ENCODE data around the gene OR10G3. TPM values are rescaled to one million over a fixed set of nuclear protein-coding genes. Genes with fewer than 3 reads are reported as not detected.

Gene OR10G3, protein sequence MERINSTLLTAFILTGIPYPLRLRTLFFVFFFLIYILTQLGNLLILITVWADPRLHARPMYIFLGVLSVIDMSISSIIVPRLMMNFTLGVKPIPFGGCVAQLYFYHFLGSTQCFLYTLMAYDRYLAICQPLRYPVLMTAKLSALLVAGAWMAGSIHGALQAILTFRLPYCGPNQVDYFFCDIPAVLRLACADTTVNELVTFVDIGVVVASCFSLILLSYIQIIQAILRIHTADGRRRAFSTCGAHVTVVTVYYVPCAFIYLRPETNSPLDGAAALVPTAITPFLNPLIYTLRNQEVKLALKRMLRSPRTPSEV
- not detected for total RNA-seq

DNA sequence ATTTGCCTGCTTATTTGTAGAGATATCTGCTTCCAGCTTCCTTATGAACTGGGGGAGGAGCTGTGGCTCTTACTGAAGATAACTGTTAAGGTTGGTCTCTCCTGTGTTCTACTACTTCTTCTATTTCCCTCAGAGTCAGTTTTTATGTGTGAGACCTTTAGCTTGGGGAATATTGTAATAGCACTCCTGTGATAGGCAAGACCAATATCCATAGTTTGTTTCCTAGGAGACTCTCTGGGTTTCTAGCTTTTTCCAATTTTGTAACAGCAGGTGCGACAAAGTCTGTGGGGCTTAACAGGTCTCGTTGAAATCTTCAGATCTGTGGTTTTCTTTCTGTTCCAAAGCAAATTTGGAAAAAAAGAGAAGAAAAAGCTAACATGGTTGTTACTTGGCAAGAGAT, at the start of gene OR10G3:
Gene OR10G3, minus strand, starts transcription at position 101 of the 400 bp plus-strand sequence. CDS start 9,332 bp downstream, outside the sequence.
- Histone ChIP-seq H3K36me3 (no peaks in the 10 kb centered on the region), H3K27me3 (no peaks in the 10 kb centered on the region), H3K9me3 (no peaks in the 10 kb centered on the region), H3K4me3 (no peak within 1 kb of the TSS), H3K4me1 (no peaks in the 10 kb centered on the region), H3K27ac (replicated peaks in 1 of 4) (no peak within 1 kb of the TSS)
- TF ChIP-seq, protein P1, sequence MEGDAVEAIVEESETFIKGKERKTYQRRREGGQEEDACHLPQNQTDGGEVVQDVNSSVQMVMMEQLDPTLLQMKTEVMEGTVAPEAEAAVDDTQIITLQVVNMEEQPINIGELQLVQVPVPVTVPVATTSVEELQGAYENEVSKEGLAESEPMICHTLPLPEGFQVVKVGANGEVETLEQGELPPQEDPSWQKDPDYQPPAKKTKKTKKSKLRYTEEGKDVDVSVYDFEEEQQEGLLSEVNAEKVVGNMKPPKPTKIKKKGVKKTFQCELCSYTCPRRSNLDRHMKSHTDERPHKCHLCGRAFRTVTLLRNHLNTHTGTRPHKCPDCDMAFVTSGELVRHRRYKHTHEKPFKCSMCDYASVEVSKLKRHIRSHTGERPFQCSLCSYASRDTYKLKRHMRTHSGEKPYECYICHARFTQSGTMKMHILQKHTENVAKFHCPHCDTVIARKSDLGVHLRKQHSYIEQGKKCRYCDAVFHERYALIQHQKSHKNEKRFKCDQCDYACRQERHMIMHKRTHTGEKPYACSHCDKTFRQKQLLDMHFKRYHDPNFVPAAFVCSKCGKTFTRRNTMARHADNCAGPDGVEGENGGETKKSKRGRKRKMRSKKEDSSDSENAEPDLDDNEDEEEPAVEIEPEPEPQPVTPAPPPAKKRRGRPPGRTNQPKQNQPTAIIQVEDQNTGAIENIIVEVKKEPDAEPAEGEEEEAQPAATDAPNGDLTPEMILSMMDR (IDR thresholded peaks at IDR 0.05): no peak
- TF ChIP-seq EP300 (IDR thresholded peaks at IDR 0.05): no peak
- DNase-seq (ENCODE audit: extremely low spot score): no peak
- WGBS: 82% methylated on average over 2 of the region's 2 CpGs
- intact Hi-C loops (cut with DNase I): no loop called here

DNA sequence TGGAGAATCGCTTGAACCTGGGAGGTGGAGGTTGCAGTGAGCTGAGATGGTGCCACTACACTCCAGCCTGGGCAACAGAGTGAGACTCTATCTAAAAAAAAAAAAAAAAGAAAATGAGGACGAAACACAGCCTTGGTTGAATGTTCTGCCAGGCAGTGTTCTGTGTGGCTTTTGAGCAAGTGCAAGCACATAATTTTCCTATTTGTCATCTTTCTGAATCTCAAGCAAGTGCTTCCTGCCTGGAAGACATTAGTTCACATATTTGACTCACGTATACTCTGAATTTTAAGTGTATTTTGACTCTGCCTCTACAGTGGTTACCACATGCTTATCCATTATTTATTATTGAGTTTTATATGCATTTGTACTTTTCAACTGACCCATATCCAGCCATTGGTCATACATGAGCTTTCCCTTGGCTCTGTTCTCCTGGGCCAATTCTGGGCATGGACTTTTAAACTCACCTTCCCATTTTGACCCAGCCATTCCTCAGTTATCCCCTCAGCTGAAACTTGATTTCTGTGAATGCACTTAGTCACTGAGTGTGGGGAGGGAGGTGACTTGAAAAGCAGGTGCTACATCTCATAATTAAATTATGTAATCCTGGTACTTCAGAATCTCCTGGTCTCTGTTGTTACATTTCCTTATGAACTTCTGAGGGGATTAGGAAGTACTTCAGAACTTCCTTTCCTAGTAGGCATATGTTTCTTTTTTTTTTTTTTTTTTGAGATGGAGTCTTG, 46.8 kb upstream of the OR10G3 start:
- H3K4me1 ChIP-seq: no peaks in the 10 kb centered on the region
- no peak for DNase-seq (ENCODE audit: extremely low spot score)
- TF ChIP-seq POLR2AphosphoS5 (IDR thresholded peaks at IDR 0.05) (no peak), POLR2A (IDR thresholded peaks at IDR 0.05; ENCODE audit: low read depth) (no peak), EP300 (IDR thresholded peaks at IDR 0.05) (no peak)
- TF ChIP-seq, protein P1 (IDR thresholded peaks at IDR 0.05): no peak
- WGBS: 70% methylated on average over 3 of the region's 3 CpGs
- intact Hi-C loops (cut with DNase I): no loop called here
- no peaks in the 10 kb centered on the region for H3K36me3 ChIP-seq
- no peaks in the 10 kb centered on the region for H3K9me3 ChIP-seq
- no peaks in the 10 kb centered on the region for H3K27me3 ChIP-seq
- no peak overlapping the region for H3K27ac ChIP-seq (replicated peaks in 1 of 4)
- no peak overlapping the region for H3K4me3 ChIP-seq

DNA sequence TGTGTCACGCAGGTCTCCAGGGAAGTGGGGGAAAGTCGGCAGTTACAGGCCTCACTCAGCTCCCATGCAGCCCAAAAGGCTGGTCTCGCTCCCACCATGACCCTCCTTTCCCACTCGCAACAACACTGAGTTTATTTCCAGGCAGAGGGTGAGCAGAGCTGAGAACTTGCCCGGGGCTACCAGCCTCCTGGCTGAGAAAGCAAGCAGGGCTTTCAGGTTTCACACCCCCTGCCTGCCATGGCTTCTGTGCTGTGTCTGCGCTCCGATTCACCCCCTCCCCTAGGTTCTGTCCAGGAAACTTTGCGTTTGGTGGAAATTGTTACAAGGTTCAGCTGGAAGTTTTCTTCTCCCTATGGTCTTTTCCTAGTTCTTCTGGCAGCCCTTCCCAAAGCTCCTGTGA, 37.7 kb upstream of the OR10G3 start:
- TF ChIP-seq POLR2AphosphoS5 (IDR thresholded peaks at IDR 0.05): no peak
- TF ChIP-seq, protein P1 (IDR thresholded peaks at IDR 0.05): no peak
- no peak for TF ChIP-seq EP300 (IDR thresholded peaks at IDR 0.05)
- TF ChIP-seq POLR2A (IDR thresholded peaks at IDR 0.05; ENCODE audit: low read depth): no peak
- Histone ChIP-seq H3K36me3 (no peaks in the 10 kb centered on the region), H3K4me1 (no peaks in the 10 kb centered on the region), H3K9me3 (no peaks in the 10 kb centered on the region), H3K4me3 (no peak overlapping the region), H3K27me3 (peaks cover 0 to 10% (median 0%) of the 10 kb centered on the region in 4 donors), H3K27ac (replicated peaks in 1 of 4) (no peak overlapping the region)
- intact Hi-C loops (cut with DNase I): no loop called here
- no peak for DNase-seq (ENCODE audit: extremely low spot score)
- WGBS: 64% methylated on average over 7 of the region's 8 CpGs

DNA sequence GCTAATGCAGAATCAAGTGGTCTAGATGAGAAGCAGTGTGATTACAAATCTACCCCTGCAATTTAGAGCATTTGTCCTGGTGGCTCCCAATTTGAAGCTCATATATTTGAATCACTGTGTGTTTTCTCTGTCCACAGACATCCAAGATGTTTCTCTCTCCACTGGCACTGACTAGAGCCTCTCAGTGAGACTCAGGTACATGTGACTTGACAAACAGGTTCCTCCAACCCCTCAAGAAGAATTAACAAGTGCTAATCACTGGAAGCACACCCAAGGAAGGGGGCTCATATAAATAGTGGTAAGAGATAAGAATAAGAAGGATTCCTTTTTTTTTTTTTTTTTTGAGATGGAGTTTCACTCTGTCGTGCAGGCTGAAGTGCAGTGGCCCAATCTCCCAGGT, 34.4 kb upstream of the OR10G3 start:
- WGBS: 50% methylated on average over 1 of the region's 1 CpG
- intact Hi-C loops (cut with DNase I): no loop called here
- no peak for TF ChIP-seq EP300 (IDR thresholded peaks at IDR 0.05)
- TF ChIP-seq, protein P1 (IDR thresholded peaks at IDR 0.05): no peak
- TF ChIP-seq POLR2A (IDR thresholded peaks at IDR 0.05; ENCODE audit: low read depth): no peak
- TF ChIP-seq POLR2AphosphoS5 (IDR thresholded peaks at IDR 0.05): no peak
- Histone ChIP-seq H3K27me3 (peaks cover 0 to 10% (median 0%) of the 10 kb centered on the region in 4 donors), H3K27ac (replicated peaks in 1 of 4) (no peak overlapping the region), H3K4me1 (no peaks in the 10 kb centered on the region), H3K4me3 (no peak overlapping the region), H3K9me3 (no peaks in the 10 kb centered on the region), H3K36me3 (no peaks in the 10 kb centered on the region)
- DNase-seq (ENCODE audit: extremely low spot score): no peak
